ENCODE results near the gene MASP2. TPM values are rescaled to one million over a fixed set of nuclear protein-coding genes. Genes with fewer than 3 reads are reported as not detected.
"Not testable (repeated sequence)": the region's sequence is repeated elsewhere in the genome, so short reads cannot be mapped to it uniquely, and the experiment has no call there.

MASP2 gene
- total RNA-seq, 1 experiment from 2014 or later = not detected

GRCh38 chr1:11019358-11019757 is 27.7 kb downstream of the MASP2 start:
- H3K9me3 ChIP-seq (replicated peaks); H3K27ac ChIP-seq: not testable (repeated sequence)
- H3K36me3 ChIP-seq = peaks cover 100% of the 10 kb centered on the region

GRCh38 chr1:11013160-11013531 is 33.9 kb downstream of the MASP2 start:
- Histone ChIP-seq H3K4me3 (peak overlapping the region; percentile 99), H3K4me1 (replicated peaks) (peaks cover 11% of the 10 kb centered on the region), H3K36me3 (peaks cover 59% of the 10 kb centered on the region), H3K27me3 (replicated peaks) (no peaks in the 10 kb centered on the region), H3K27ac (peak overlapping the region; percentile 100), H3K9me3 (replicated peaks) (no peaks in the 10 kb centered on the region)
- DNase-seq (ENCODE audit: low read depth in 1 of 2, low spot score in 2 of 2) = no peak

More at GRCh38 chr1:11019358-11019757, 27.7 kb downstream of the MASP2 start:
- not testable (repeated sequence) for H3K4me1 ChIP-seq (replicated peaks); H3K4me3 ChIP-seq; H3K27me3 ChIP-seq (replicated peaks); DNase-seq (ENCODE audit: low read depth in 1 of 2, low spot score in 2 of 2)

GRCh38 chr1:11012260-11013159 is 34.5 kb downstream of the MASP2 start, which contains the start of gene TARDBP:
TSS of gene TARDBP (plus strand) at chr1:11012654. CDS start at chr1:11013728, 1,074 bp downstream.
- H3K27me3 ChIP-seq (replicated peaks) = no peaks in the 10 kb centered on the region
- peaks cover 53% of the 10 kb centered on the region for H3K36me3 ChIP-seq
- peak; percentile 90 to 99 for DNase-seq (ENCODE audit: low read depth in 1 of 2, low spot score in 2 of 2)
- H3K4me1 ChIP-seq (replicated peaks) = peaks cover 11% of the 10 kb centered on the region
- peak within 1 kb of the TSS; percentile 100 for H3K27ac ChIP-seq
- no peaks in the 10 kb centered on the region for H3K9me3 ChIP-seq (replicated peaks)
- H3K4me3 ChIP-seq = peak within 1 kb of the TSS; percentile 99

- Histone ChIP-seq H3K9me3 (replicated peaks) (no peaks in the 10 kb centered on the region), H3K36me3 (no peaks in the 10 kb centered on the region)
Observed at GRCh38 chr1:11000526-11000925, 46.5 kb downstream of the MASP2 start.

GRCh38 chr1:10996100-10996499 is 50.9 kb downstream of the MASP2 start:
- Histone ChIP-seq H3K27ac (no peak overlapping the region), H3K27me3 (replicated peaks) (no peaks in the 10 kb centered on the region), H3K4me3 (no peak overlapping the region), H3K36me3 (no peaks in the 10 kb centered on the region), H3K9me3 (replicated peaks) (no peaks in the 10 kb centered on the region), H3K4me1 (replicated peaks) (no peaks in the 10 kb centered on the region)
- no peak for DNase-seq (ENCODE audit: low read depth in 1 of 2, low spot score in 2 of 2)

More at GRCh38 chr1:11000526-11000925, 46.5 kb downstream of the MASP2 start:
- Histone ChIP-seq H3K27ac (no peak overlapping the region), H3K27me3 (replicated peaks) (no peaks in the 10 kb centered on the region), H3K4me1 (replicated peaks) (no peaks in the 10 kb centered on the region), H3K4me3 (no peak overlapping the region)
- DNase-seq (ENCODE audit: low read depth in 1 of 2, low spot score in 2 of 2) = no peak

GRCh38 chr1:10992864-10993263 is 54.2 kb downstream of the MASP2 start:
- Histone ChIP-seq H3K36me3 (no peaks in the 10 kb centered on the region), H3K9me3 (replicated peaks) (no peaks in the 10 kb centered on the region), H3K27ac (no peak overlapping the region), H3K4me3 (no peak overlapping the region), H3K27me3 (replicated peaks) (peaks cover 4% of the 10 kb centered on the region; the same call in 1 of the 2 replicates), H3K4me1 (replicated peaks) (no peaks in the 10 kb centered on the region)
- DNase-seq (ENCODE audit: low read depth in 1 of 2, low spot score in 2 of 2) = no peak

GRCh38 chr1:10992004-10992403 is 55.0 kb downstream of the MASP2 start:
- not testable (repeated sequence) for H3K4me3 ChIP-seq; DNase-seq (ENCODE audit: low read depth in 1 of 2, low spot score in 2 of 2); H3K9me3 ChIP-seq (replicated peaks); H3K4me1 ChIP-seq (replicated peaks); H3K36me3 ChIP-seq; H3K27me3 ChIP-seq (replicated peaks); H3K27ac ChIP-seq

- Histone ChIP-seq H3K4me1 (replicated peaks) (no peaks in the 10 kb centered on the region), H3K27me3 (replicated peaks) (peaks cover 4% of the 10 kb centered on the region; the same call in 1 of the 2 replicates), H3K27ac (no peak overlapping the region), H3K4me3 (no peak overlapping the region), H3K36me3 (no peaks in the 10 kb centered on the region), H3K9me3 (replicated peaks) (no peaks in the 10 kb centered on the region)
- no peak for DNase-seq (ENCODE audit: low read depth in 1 of 2, low spot score in 2 of 2)
Observed at GRCh38 chr1:10990828-10991227, 56.2 kb downstream of the MASP2 start.

- not testable (repeated sequence) for H3K4me1 ChIP-seq (replicated peaks); DNase-seq (ENCODE audit: low read depth in 1 of 2, low spot score in 2 of 2)
Observed at GRCh38 chr1:10989920-10990516, 57.0 kb downstream of the MASP2 start.

GRCh38 chr1:10989095-10989494 is 57.9 kb downstream of the MASP2 start:
- Histone ChIP-seq H3K36me3 (no peaks in the 10 kb centered on the region), H3K4me1 (replicated peaks) (no peaks in the 10 kb centered on the region), H3K27me3 (replicated peaks) (peaks cover 6% of the 10 kb centered on the region; the same call in 1 of the 2 replicates), H3K27ac (no peak overlapping the region), H3K9me3 (replicated peaks) (no peaks in the 10 kb centered on the region), H3K4me3 (no peak overlapping the region)
- no peak for DNase-seq (ENCODE audit: low read depth in 1 of 2, low spot score in 2 of 2)

More at GRCh38 chr1:10989920-10990516, 57.0 kb downstream of the MASP2 start:
- not testable (repeated sequence) for H3K36me3 ChIP-seq; H3K4me3 ChIP-seq; H3K27me3 ChIP-seq (replicated peaks); H3K9me3 ChIP-seq (replicated peaks); H3K27ac ChIP-seq

GRCh38 chr1:10987840-10988417 is 59.1 kb downstream of the MASP2 start:
- H3K27me3 ChIP-seq (replicated peaks) = peaks cover 6% of the 10 kb centered on the region; the same call in 1 of the 2 replicates
- H3K9me3 ChIP-seq (replicated peaks) = no peaks in the 10 kb centered on the region
- no peak for DNase-seq (ENCODE audit: low read depth in 1 of 2, low spot score in 2 of 2)
- no peak overlapping the region for H3K27ac ChIP-seq
- no peak overlapping the region for H3K4me3 ChIP-seq
- no peaks in the 10 kb centered on the region for H3K36me3 ChIP-seq
- no peaks in the 10 kb centered on the region for H3K4me1 ChIP-seq (replicated peaks)

- Histone ChIP-seq H3K4me3 (no peak overlapping the region), H3K4me1 (replicated peaks) (no peaks in the 10 kb centered on the region), H3K27me3 (replicated peaks) (peaks cover 10% of the 10 kb centered on the region; the same call in 1 of the 2 replicates), H3K27ac (no peak overlapping the region), H3K36me3 (no peaks in the 10 kb centered on the region), H3K9me3 (replicated peaks) (no peaks in the 10 kb centered on the region)
- DNase-seq (ENCODE audit: low read depth in 1 of 2, low spot score in 2 of 2) = no peak
Observed at GRCh38 chr1:10986525-10986890, 60.5 kb downstream of the MASP2 start.

- no peak overlapping the region for H3K4me3 ChIP-seq
- no peaks in the 10 kb centered on the region for H3K36me3 ChIP-seq
- no peaks in the 10 kb centered on the region for H3K9me3 ChIP-seq (replicated peaks)
- no peak for DNase-seq (ENCODE audit: low read depth in 1 of 2, low spot score in 2 of 2)
- no peak overlapping the region for H3K27ac ChIP-seq
- no peaks in the 10 kb centered on the region for H3K4me1 ChIP-seq (replicated peaks)
- H3K27me3 ChIP-seq (replicated peaks) = peaks cover 30% of the 10 kb centered on the region
Observed at GRCh38 chr1:10980841-10981727, 66.0 kb downstream of the MASP2 start.
